22Rv1 (cell line): ENCODE results near the gene PIP5K1B.

Experiments
- ZFX ChIP-seq: fragments of 450-650 bp; IDR thresholded peaks from 2 replicates; pipeline ENCODE4 v1.6.1; 2017; ENCODE audit warnings: antibody characterized with exemption, borderline replicate concordance
- TF ChIP-seq, protein P1 (sequence below): fragments of 450-650 bp; IDR thresholded peaks from 2 replicates; pipeline ENCODE4 v1.5.1; 2017; ENCODE audit warnings: mild to moderate bottlenecking

DNA sequence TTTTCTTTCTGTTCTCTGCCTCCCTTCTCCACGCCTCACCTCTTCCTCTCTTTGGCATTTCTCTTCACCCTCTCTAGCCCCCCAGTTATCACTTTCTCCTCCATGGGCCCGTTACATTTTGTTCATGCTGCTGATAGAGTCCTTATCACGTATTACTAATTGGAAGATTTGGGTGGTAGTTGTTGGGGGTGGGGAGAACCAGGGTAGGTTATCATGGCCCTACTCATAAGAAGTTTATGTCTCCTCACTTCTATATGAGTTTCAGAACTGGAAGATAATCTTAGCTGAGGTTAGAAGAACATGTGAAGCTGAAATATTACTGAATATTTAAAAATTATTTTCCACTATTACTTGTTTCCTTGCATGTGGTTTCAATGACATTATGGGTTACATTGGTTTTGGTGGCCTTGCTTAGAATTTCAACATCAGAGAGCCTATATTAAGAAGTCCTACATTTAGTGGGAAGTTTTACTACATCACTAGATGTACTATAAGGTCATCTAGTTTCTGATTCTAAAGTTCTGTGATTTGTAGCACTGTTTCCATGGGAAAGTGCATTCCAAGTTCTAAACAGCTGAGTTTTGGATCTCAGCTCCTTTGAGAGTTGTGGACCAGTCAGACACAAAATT, 36.8 kb downstream of the PIP5K1B start:
- TF ChIP-seq, protein P1, sequence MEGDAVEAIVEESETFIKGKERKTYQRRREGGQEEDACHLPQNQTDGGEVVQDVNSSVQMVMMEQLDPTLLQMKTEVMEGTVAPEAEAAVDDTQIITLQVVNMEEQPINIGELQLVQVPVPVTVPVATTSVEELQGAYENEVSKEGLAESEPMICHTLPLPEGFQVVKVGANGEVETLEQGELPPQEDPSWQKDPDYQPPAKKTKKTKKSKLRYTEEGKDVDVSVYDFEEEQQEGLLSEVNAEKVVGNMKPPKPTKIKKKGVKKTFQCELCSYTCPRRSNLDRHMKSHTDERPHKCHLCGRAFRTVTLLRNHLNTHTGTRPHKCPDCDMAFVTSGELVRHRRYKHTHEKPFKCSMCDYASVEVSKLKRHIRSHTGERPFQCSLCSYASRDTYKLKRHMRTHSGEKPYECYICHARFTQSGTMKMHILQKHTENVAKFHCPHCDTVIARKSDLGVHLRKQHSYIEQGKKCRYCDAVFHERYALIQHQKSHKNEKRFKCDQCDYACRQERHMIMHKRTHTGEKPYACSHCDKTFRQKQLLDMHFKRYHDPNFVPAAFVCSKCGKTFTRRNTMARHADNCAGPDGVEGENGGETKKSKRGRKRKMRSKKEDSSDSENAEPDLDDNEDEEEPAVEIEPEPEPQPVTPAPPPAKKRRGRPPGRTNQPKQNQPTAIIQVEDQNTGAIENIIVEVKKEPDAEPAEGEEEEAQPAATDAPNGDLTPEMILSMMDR, result no peak
- TF ChIP-seq ZFX, result no peak
